Measurements from ENCODE around the gene FRMD6. TPM values are rescaled to one million over a fixed set of nuclear protein-coding genes. Genes with fewer than 3 reads are reported as not detected.

FRMD6 gene
- total RNA-seq, 4 donors from 2014 or later = 97.4 to 199 (median 134) TPM

GRCh38 chr14:51697848-51698247, 46.1 kb downstream of the FRMD6 start:
- peaks cover 0 to 5% of the 10 kb centered on the region in 2 donors for H3K4me1 ChIP-seq
- no peaks in the 10 kb centered on the region for H3K36me3 ChIP-seq
- H3K9me3 ChIP-seq = no peaks in the 10 kb centered on the region
- TF ChIP-seq POLR2A (IDR thresholded peaks at IDR 0.05) = no peak
- TF ChIP-seq, protein P1, sequence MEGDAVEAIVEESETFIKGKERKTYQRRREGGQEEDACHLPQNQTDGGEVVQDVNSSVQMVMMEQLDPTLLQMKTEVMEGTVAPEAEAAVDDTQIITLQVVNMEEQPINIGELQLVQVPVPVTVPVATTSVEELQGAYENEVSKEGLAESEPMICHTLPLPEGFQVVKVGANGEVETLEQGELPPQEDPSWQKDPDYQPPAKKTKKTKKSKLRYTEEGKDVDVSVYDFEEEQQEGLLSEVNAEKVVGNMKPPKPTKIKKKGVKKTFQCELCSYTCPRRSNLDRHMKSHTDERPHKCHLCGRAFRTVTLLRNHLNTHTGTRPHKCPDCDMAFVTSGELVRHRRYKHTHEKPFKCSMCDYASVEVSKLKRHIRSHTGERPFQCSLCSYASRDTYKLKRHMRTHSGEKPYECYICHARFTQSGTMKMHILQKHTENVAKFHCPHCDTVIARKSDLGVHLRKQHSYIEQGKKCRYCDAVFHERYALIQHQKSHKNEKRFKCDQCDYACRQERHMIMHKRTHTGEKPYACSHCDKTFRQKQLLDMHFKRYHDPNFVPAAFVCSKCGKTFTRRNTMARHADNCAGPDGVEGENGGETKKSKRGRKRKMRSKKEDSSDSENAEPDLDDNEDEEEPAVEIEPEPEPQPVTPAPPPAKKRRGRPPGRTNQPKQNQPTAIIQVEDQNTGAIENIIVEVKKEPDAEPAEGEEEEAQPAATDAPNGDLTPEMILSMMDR (IDR thresholded peaks at IDR 0.05) = no peak
- intact Hi-C loops (cut with DNase I; ENCODE audit: low total_unique reads) = no loop called here
- H3K27me3 ChIP-seq = no peaks in the 10 kb centered on the region
- H3K4me3 ChIP-seq = peak overlapping the region; percentile 20 to 28
- peak overlapping the region; percentile 82 to 88 for H3K27ac ChIP-seq
- DNase-seq = no peak

DNA sequence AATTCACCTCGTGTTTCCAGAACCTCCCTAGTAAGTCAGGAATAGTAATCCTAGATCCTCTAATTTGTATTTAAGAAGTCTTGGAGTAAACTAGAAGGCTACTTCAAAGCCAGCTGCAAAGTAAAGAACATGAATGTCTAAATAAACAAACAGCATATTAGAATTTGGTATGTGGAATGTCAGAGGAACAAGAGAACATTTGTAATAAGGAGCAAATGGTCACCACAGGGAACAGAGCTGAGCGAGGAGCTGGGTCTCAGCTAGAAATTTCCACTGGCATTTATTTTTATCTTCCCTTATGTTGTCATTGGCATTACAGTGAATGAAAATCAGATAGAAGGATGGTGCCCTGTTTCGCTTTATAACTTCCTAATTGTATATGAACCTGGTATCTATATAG, 50.2 kb downstream of the FRMD6 start:
- peaks cover 0 to 5% of the 10 kb centered on the region in 2 donors for H3K4me1 ChIP-seq
- no peak for DNase-seq
- H3K4me3 ChIP-seq = no peak overlapping the region
- H3K27ac ChIP-seq = no peak overlapping the region
- H3K27me3 ChIP-seq = no peaks in the 10 kb centered on the region
- intact Hi-C loops (cut with DNase I; ENCODE audit: low total_unique reads) = no loop called here
- H3K9me3 ChIP-seq = no peaks in the 10 kb centered on the region
- no peak for TF ChIP-seq POLR2A (IDR thresholded peaks at IDR 0.05)
- TF ChIP-seq, protein P1 (IDR thresholded peaks at IDR 0.05) = no peak
- no peaks in the 10 kb centered on the region for H3K36me3 ChIP-seq

DNA sequence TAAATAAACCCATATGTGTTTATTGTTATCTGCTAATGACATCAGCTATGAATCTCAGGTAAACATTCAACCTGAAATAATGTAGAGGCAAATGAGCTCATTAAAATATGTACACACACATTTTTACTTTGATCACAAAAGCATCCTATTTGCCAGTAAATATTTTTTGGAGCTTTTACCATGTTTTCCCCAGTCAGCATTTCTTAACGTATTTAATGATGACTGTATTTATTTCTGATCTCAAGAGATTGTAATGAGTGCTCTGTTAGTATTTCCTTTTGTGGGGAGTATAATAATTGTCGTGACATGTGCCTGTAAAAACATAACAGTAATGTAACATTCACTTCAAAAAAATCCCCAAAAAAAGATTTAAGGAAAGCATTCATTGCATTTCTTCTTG, 52.1 kb downstream of the FRMD6 start:
- H3K27ac ChIP-seq = peak overlapping the region in 1 of 2 donors; percentile 25
- intact Hi-C loops (cut with DNase I; ENCODE audit: low total_unique reads) = no loop called here

DNA sequence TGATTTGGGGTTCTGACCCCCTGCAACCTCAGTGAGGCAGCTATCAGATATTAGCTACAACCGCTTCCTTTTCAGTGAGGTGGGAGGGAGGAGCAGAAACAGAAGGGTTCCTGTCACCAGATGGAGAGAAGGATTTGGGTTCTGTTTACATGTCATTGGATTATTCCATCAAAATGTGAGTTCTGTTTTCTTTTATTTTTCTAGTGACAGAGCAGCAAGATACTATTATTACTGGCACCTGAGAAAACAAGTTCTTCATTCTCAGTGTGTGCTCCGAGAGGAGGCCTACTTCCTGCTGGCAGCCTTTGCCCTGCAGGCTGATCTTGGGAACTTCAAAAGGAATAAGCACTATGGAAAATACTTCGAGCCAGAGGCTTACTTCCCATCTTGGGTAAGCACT, 52.8 kb downstream of the FRMD6 start:
- Histone ChIP-seq H3K9me3 (no peaks in the 10 kb centered on the region), H3K4me1 (peaks cover 0 to 11% of the 10 kb centered on the region in 2 donors), H3K27me3 (no peaks in the 10 kb centered on the region), H3K4me3 (no peak overlapping the region), H3K27ac (no peak overlapping the region), H3K36me3 (no peaks in the 10 kb centered on the region)
- intact Hi-C loops (cut with DNase I; ENCODE audit: low total_unique reads) = no loop called here
- TF ChIP-seq, protein P1 (IDR thresholded peaks at IDR 0.05) = no peak
- no peak for TF ChIP-seq POLR2A (IDR thresholded peaks at IDR 0.05)
- no peak for DNase-seq

More for the DNA sequence above, 52.1 kb downstream of the FRMD6 start:
- Histone ChIP-seq H3K9me3 (no peaks in the 10 kb centered on the region), H3K36me3 (no peaks in the 10 kb centered on the region), H3K4me3 (no peak overlapping the region), H3K27me3 (no peaks in the 10 kb centered on the region), H3K4me1 (peaks cover 0 to 8% of the 10 kb centered on the region in 2 donors)
- no peak for DNase-seq
- no peak for TF ChIP-seq POLR2A (IDR thresholded peaks at IDR 0.05)
- TF ChIP-seq, protein P1 (IDR thresholded peaks at IDR 0.05) = no peak

GRCh38 chr14:51707327-51707726, 55.6 kb downstream of the FRMD6 start:
- H3K4me1 ChIP-seq = peaks cover 0 to 19% of the 10 kb centered on the region in 2 donors
- no peak overlapping the region for H3K27ac ChIP-seq
- peaks cover 0 to 3% of the 10 kb centered on the region in 2 donors for H3K36me3 ChIP-seq
- TF ChIP-seq, protein P1 (IDR thresholded peaks at IDR 0.05) = no peak
- no peak for DNase-seq
- intact Hi-C loops (cut with DNase I; ENCODE audit: low total_unique reads) = no loop called here
- H3K4me3 ChIP-seq = no peak overlapping the region
- H3K27me3 ChIP-seq = no peaks in the 10 kb centered on the region
- no peaks in the 10 kb centered on the region for H3K9me3 ChIP-seq

Measured in uterus (tissue), 4 donors.